Measurements from ENCODE around the gene SERPINB5.
"Not testable (repeated sequence)": the region's sequence is repeated elsewhere in the genome, so short reads cannot be mapped to it uniquely, and the experiment has no call there.

The SERPINB5 gene

GRCh38 chr18:63476668-63477067 lies at the start of gene SERPINB5:
TSS of gene SERPINB5 (plus strand) at chr18:63476958. CDS start at chr18:63484429, 7,471 bp downstream.
- no peak for DNase-seq (ENCODE audit: low read depth in 1 of 2, low spot score in 1 of 2)

- DNase-seq (ENCODE audit: low read depth in 1 of 2, low spot score in 1 of 2), result no peak
Observed at GRCh38 chr18:63427558-63427957, 49.2 kb upstream of the SERPINB5 start.

- DNase-seq (ENCODE audit: low read depth in 1 of 2, low spot score in 1 of 2), result no peak
Observed at GRCh38 chr18:63430526-63430925, 46.2 kb upstream of the SERPINB5 start.

- DNase-seq (ENCODE audit: low read depth in 1 of 2, low spot score in 1 of 2), result no peak
Observed at GRCh38 chr18:63431180-63431579, 45.6 kb upstream of the SERPINB5 start.

GRCh38 chr18:63433334-63433866 lies 43.4 kb upstream of the SERPINB5 start:
- DNase-seq (ENCODE audit: low read depth in 1 of 2, low spot score in 1 of 2), result no peak

GRCh38 chr18:63438181-63438580 lies 38.6 kb upstream of the SERPINB5 start:
- DNase-seq (ENCODE audit: low read depth in 1 of 2, low spot score in 1 of 2), result no peak

- peak in 1 of 2 donors; percentile 5 for DNase-seq (ENCODE audit: low read depth in 1 of 2, low spot score in 1 of 2)
Observed at GRCh38 chr18:63439334-63439733, 37.4 kb upstream of the SERPINB5 start.

GRCh38 chr18:63440219-63440618 lies 36.5 kb upstream of the SERPINB5 start:
- no peak for DNase-seq (ENCODE audit: low read depth in 1 of 2, low spot score in 1 of 2)

- no peak for DNase-seq (ENCODE audit: low read depth in 1 of 2, low spot score in 1 of 2)
Observed at GRCh38 chr18:63440881-63441280, 35.9 kb upstream of the SERPINB5 start.

GRCh38 chr18:63443829-63444228 lies 32.9 kb upstream of the SERPINB5 start:
- no peak for DNase-seq (ENCODE audit: low read depth in 1 of 2, low spot score in 1 of 2)

- DNase-seq (ENCODE audit: low read depth in 1 of 2, low spot score in 1 of 2), result no peak
Observed at GRCh38 chr18:63444580-63444979, 32.2 kb upstream of the SERPINB5 start.

- DNase-seq (ENCODE audit: low read depth in 1 of 2, low spot score in 1 of 2), result no peak
Observed at GRCh38 chr18:63445037-63445436, 31.7 kb upstream of the SERPINB5 start.

- DNase-seq (ENCODE audit: low read depth in 1 of 2, low spot score in 1 of 2), result no peak
Observed at GRCh38 chr18:63446266-63446665, 30.5 kb upstream of the SERPINB5 start.

GRCh38 chr18:63447066-63447465 lies 29.7 kb upstream of the SERPINB5 start:
- no peak for DNase-seq (ENCODE audit: low read depth in 1 of 2, low spot score in 1 of 2)

GRCh38 chr18:63449426-63449825 lies 27.3 kb upstream of the SERPINB5 start:
- DNase-seq (ENCODE audit: low read depth in 1 of 2, low spot score in 1 of 2), result no peak

GRCh38 chr18:63451799-63452660 lies 24.7 kb upstream of the SERPINB5 start:
- DNase-seq (ENCODE audit: low read depth in 1 of 2, low spot score in 1 of 2), result no peak

- not testable (repeated sequence) for DNase-seq (ENCODE audit: low read depth in 1 of 2, low spot score in 1 of 2)
Observed at GRCh38 chr18:63452751-63453150, 24.0 kb upstream of the SERPINB5 start.

- no peak for DNase-seq (ENCODE audit: low read depth in 1 of 2, low spot score in 1 of 2)
Observed at GRCh38 chr18:63454497-63454896, 22.3 kb upstream of the SERPINB5 start.

GRCh38 chr18:63457977-63458376 lies 18.8 kb upstream of the SERPINB5 start:
- DNase-seq (ENCODE audit: low read depth in 1 of 2, low spot score in 1 of 2), result no peak

- no peak for DNase-seq (ENCODE audit: low read depth in 1 of 2, low spot score in 1 of 2)
Observed at GRCh38 chr18:63460414-63460813, 16.3 kb upstream of the SERPINB5 start.

GRCh38 chr18:63464434-63464833 lies 12.3 kb upstream of the SERPINB5 start:
- no peak for DNase-seq (ENCODE audit: low read depth in 1 of 2, low spot score in 1 of 2)

- DNase-seq (ENCODE audit: low read depth in 1 of 2, low spot score in 1 of 2), result no peak
Observed at GRCh38 chr18:63465059-63465458, 11.7 kb upstream of the SERPINB5 start.

- DNase-seq (ENCODE audit: low read depth in 1 of 2, low spot score in 1 of 2), result no peak
Observed at GRCh38 chr18:63467699-63468098, 9.1 kb upstream of the SERPINB5 start.

All from stimulated activated CD4-positive, alpha-beta T cell treated with anti-CD3 and anti-CD28 coated beads, Interleukin-15, amount 100 ng/mL, for 1 hour (primary cell).